Sigmoid colon (tissue), 7 donors: ENCODE measurements around the gene ARHGAP42. TPM values are rescaled to one million over a fixed set of nuclear protein-coding genes. Genes with fewer than 3 reads are reported as not detected.

ENCODE experiments used
- DNase-seq: peaks from one replicate; pipeline ENCODE4 v3.0.0-alpha.2; 2019
- H3K27ac ChIP-seq, 4 donors: fragments of 200-600 bp; sonication (generic); one replicate each; pipeline ENCODE4 v1.5.1; 2016 to 2019; ENCODE audit warnings: mild to moderate bottlenecking in 1 of 4
- H3K27me3 ChIP-seq, 3 donors: fragments of 200-600 bp; sonication (generic); one replicate each; pipeline ENCODE4 v1.5.1; 2019; ENCODE audit warnings: mild to moderate bottlenecking in 1 of 3
- H3K36me3 ChIP-seq, 4 donors: fragments of 200-600 bp; sonication (generic); one replicate each; pipeline ENCODE4 v1.5.1; 2016 to 2019
- H3K4me1 ChIP-seq, 4 donors: fragments of 200-600 bp; sonication (generic); one replicate each; pipeline ENCODE4 v1.5.1; 2017 to 2019
- H3K4me3 ChIP-seq, 4 donors: fragments of 200-600 bp; sonication (generic); one replicate each; pipeline ENCODE4 v1.5.1; 2017 to 2019; ENCODE audit warnings: mild to moderate bottlenecking in 2 of 4, moderate library complexity in 1 of 4
- H3K9me3 ChIP-seq, 4 donors: fragments of 200-600 bp in 3 of 4; sonication (generic) in 3 of 4; one replicate each; pipeline versions ENCODE4 v1.5.1 to v1.6.1; 2013 to 2019
- CTCF ChIP-seq, 4 experiments: fragments of 450-650 bp in 3 of 4; fragments of 200-600 bp in 1 of 4; IDR thresholded peaks; one replicate each; pipeline ENCODE4 v1.5.1; 2016 to 2019; ENCODE audit warnings: antibody characterized with exemption in 4 of 4, mild to moderate bottlenecking in 3 of 4, moderate library complexity in 2 of 4
- EP300 ChIP-seq, 4 donors: sonication (generic); formaldehyde crosslinking; IDR thresholded peaks; one replicate each; pipeline ENCODE4 v1.6.1; 2017; ENCODE audit warnings: antibody characterized with exemption in 4 of 4
- POLR2A ChIP-seq, 2 donors: fragments of 450-650 bp; IDR thresholded peaks; one replicate each; pipeline ENCODE4 v1.6.1; 2016; ENCODE audit warnings: antibody characterized with exemption in 2 of 2, mild to moderate bottlenecking in 2 of 2, moderate library complexity in 2 of 2
- POLR2AphosphoS5 ChIP-seq, 4 donors: sonication (generic); formaldehyde crosslinking; IDR thresholded peaks; one replicate each; pipeline ENCODE4 v1.6.1; 2017; ENCODE audit warnings: antibody characterized with exemption in 4 of 4
- WGBS, 2 donors: extraction: QIAGEN DNeasy Blood & Tissue Kit; methylation state at CpG; one replicate each; pipeline ENCODE4 v1.1.7; 2013; 5-methylcytosine and 5-hydroxymethylcytosine counted together
- intact Hi-C: fragments of 100-400 bp; cut with DNase I; formaldehyde crosslinking; loops from one replicate; pipeline ENCODE4 v1.15.1; 2023
- polyA plus RNA-seq, 3 donors: library from polyadenylated mRNA; stranded (reverse); fragments of 200-250 nt; gene quantifications; one replicate each; pipeline ENCODE4 v1.2.3, GENCODE V29; 2013
- total RNA-seq, 4 donors: library from RNA; depleted of rRNA; stranded (reverse); fragments of >200 nt; gene quantifications; one replicate each; pipeline ENCODE4 v1.1.0, GENCODE V29; 2016
- donor health status: healthy with polysubstance abuse.
- donor health status: Bipolar disorder and iron deficiency.
- donor health status: healthy.

The ARHGAP42 gene
- total and polyA plus RNA-seq, 7 donors: 4.2 to 16.9 (median 6.4) TPM

GRCh38 chr11:100865443-100866065 lies 178.5 kb downstream of the ARHGAP42 start:
- H3K4me1 ChIP-seq: peaks cover 0 to 5% (median 0%) of the 10 kb centered on the region in 4 donors
- H3K9me3 ChIP-seq: no peaks in the 10 kb centered on the region
- TF ChIP-seq CTCF (IDR thresholded peaks at IDR 0.05): no peak
- no peak for TF ChIP-seq EP300 (IDR thresholded peaks at IDR 0.05)
- TF ChIP-seq POLR2AphosphoS5 (IDR thresholded peaks at IDR 0.05): no peak
- H3K36me3 ChIP-seq: no peaks in the 10 kb centered on the region
- DNase-seq: no peak
- H3K4me3 ChIP-seq: no peak overlapping the region
- H3K27ac ChIP-seq: no peak overlapping the region
- intact Hi-C loops: no loop called here
- H3K27me3 ChIP-seq: no peaks in the 10 kb centered on the region
- 80 to 93% methylated on average over 4 of the region's 4 CpGs for WGBS, 2 donors

GRCh38 chr11:100866453-100866852 lies 179.4 kb downstream of the ARHGAP42 start:
- intact Hi-C loops: no loop called here
- Histone ChIP-seq H3K27ac (no peak overlapping the region), H3K4me3 (no peak overlapping the region), H3K27me3 (no peaks in the 10 kb centered on the region), H3K4me1 (peaks cover 0 to 5% (median 0%) of the 10 kb centered on the region in 4 donors), H3K9me3 (no peaks in the 10 kb centered on the region), H3K36me3 (no peaks in the 10 kb centered on the region)
- no peak for TF ChIP-seq EP300 (IDR thresholded peaks at IDR 0.05)
- TF ChIP-seq CTCF (IDR thresholded peaks at IDR 0.05): no peak
- TF ChIP-seq POLR2A (IDR thresholded peaks at IDR 0.05): no peak
- TF ChIP-seq POLR2AphosphoS5 (IDR thresholded peaks at IDR 0.05): no peak
- no peak for DNase-seq

- no peaks in the 10 kb centered on the region for H3K9me3 ChIP-seq
- WGBS, 2 donors: 92 to 94% methylated on average over 2 of the region's 2 CpGs
- no peaks in the 10 kb centered on the region for H3K36me3 ChIP-seq
- TF ChIP-seq POLR2AphosphoS5 (IDR thresholded peaks at IDR 0.05) (no peak), POLR2A (IDR thresholded peaks at IDR 0.05) (no peak), EP300 (IDR thresholded peaks at IDR 0.05) (no peak)
- H3K4me1 ChIP-seq: peaks cover 0 to 5% (median 0%) of the 10 kb centered on the region in 4 donors
- H3K27ac ChIP-seq: no peak overlapping the region
- intact Hi-C loops: no loop called here
- DNase-seq: no peak
- H3K27me3 ChIP-seq: no peaks in the 10 kb centered on the region
- no peak overlapping the region for H3K4me3 ChIP-seq
Observed at GRCh38 chr11:100867606-100868005, 180.5 kb downstream of the ARHGAP42 start.

- Histone ChIP-seq H3K27ac (no peak overlapping the region), H3K4me3 (no peak overlapping the region), H3K4me1 (no peaks in the 10 kb centered on the region), H3K36me3 (no peaks in the 10 kb centered on the region), H3K27me3 (no peaks in the 10 kb centered on the region), H3K9me3 (no peaks in the 10 kb centered on the region)
- DNase-seq: no peak
- 79 to 84% methylated on average over 1 of the region's 1 CpG for WGBS, 2 donors
- intact Hi-C loops: no loop called here
- TF ChIP-seq EP300 (IDR thresholded peaks at IDR 0.05) (no peak), CTCF (IDR thresholded peaks at IDR 0.05) (no peak), POLR2AphosphoS5 (IDR thresholded peaks at IDR 0.05) (no peak), POLR2A (IDR thresholded peaks at IDR 0.05) (no peak)
Observed at GRCh38 chr11:100869328-100869727, 182.2 kb downstream of the ARHGAP42 start.

GRCh38 chr11:100870138-100870537 lies 183.1 kb downstream of the ARHGAP42 start:
- WGBS, 2 donors: 69 to 83% methylated on average over 4 of the region's 4 CpGs
- no peaks in the 10 kb centered on the region for H3K27me3 ChIP-seq

More at GRCh38 chr11:100870138-100870537, 183.1 kb downstream of the ARHGAP42 start:
- no peak for DNase-seq
- intact Hi-C loops: no loop called here
- Histone ChIP-seq H3K36me3 (no peaks in the 10 kb centered on the region), H3K9me3 (no peaks in the 10 kb centered on the region), H3K4me3 (no peak overlapping the region), H3K27ac (no peak overlapping the region), H3K4me1 (no peaks in the 10 kb centered on the region)
- TF ChIP-seq EP300 (IDR thresholded peaks at IDR 0.05): no peak
- no peak for TF ChIP-seq POLR2A (IDR thresholded peaks at IDR 0.05)
- TF ChIP-seq CTCF (IDR thresholded peaks at IDR 0.05): no peak
- TF ChIP-seq POLR2AphosphoS5 (IDR thresholded peaks at IDR 0.05): no peak
